ENCODE data around the gene CYP46A1. TPM values are rescaled to one million over a fixed set of nuclear protein-coding genes. Genes with fewer than 3 reads are reported as not detected.

Gene CYP46A1
- total RNA-seq, 1 experiment from 2014 or later: 0.59 TPM

GRCh38 chr14:99675382-99675835 lies 8.7 kb upstream of the CYP46A1 start:
- H4K8ac ChIP-seq (replicated peaks; ENCODE audit: insufficient read length, low read depth, low read length): no peak overlapping the region
- no peaks in the 10 kb centered on the region for H3K27me3 ChIP-seq (ENCODE audit: insufficient read depth, low read length)
- no peaks in the 10 kb centered on the region; the same call in 1 of the 2 replicates for H3K4me1 ChIP-seq (ENCODE audit: insufficient read depth, low read length)
- Mint-ChIP-seq H3K27ac (no peak overlapping the region; a peak in 1 of 7 replicates), H3K4me1 (peaks cover 33 to 34% of the 10 kb centered on the region in 2 experiments), H3K27me3 (ENCODE audit: low read depth) (peaks cover 10% of the 10 kb centered on the region), H3K36me3 (ENCODE audit: insufficient read depth in 1 of 3, low read depth in 3 of 3) (peaks cover 3 to 10% (median 8%) of the 10 kb centered on the region in 3 experiments; a peak in 3 of 7 replicates), H3K9me3 (peaks cover 15 to 23% of the 10 kb centered on the region in 2 experiments), H3K4me3 (no peak overlapping the region)
- no CpG with 5 or more reads among the region's 42 CpGs for WGBS (ENCODE audit: extremely low coverage, insufficient read length, low lambda C conversion rate)
- no peaks in the 10 kb centered on the region for H3K79me2 ChIP-seq (ENCODE audit: insufficient read depth, low read length)
- H3K9me3 ChIP-seq (ENCODE audit: control insufficient read depth, low read depth, low read length): peaks cover 8% of the 10 kb centered on the region
- H4K5ac ChIP-seq (ENCODE audit: insufficient read length, low read depth, low read length): no peak overlapping the region
- H2BK20ac ChIP-seq (ENCODE audit: low read depth, low read length, poor library complexity, severe bottlenecking): no peak overlapping the region
- H2BK12ac ChIP-seq (ENCODE audit: insufficient read length, low read depth, low read length): no peak overlapping the region
- no peak overlapping the region for H3K23ac ChIP-seq (ENCODE audit: insufficient read length, low read depth, low read length)
- no peak for TF ChIP-seq CTCF (conservative IDR thresholded peaks at IDR 0.05)
- no peak overlapping the region for H4K91ac ChIP-seq (ENCODE audit: insufficient read length, low read depth, low read length)
- no peak overlapping the region for H3K18ac ChIP-seq (ENCODE audit: insufficient read length, low read depth, low read length)
- H2BK5ac ChIP-seq (ENCODE audit: insufficient read length, low read length): no peak overlapping the region
- no peak overlapping the region for H3K9ac ChIP-seq (ENCODE audit: extremely low read depth, insufficient read length, low read length)
- no peak overlapping the region for H3K4me2 ChIP-seq (ENCODE audit: insufficient read depth, insufficient read length, low read length)
- no peak overlapping the region for H2AFZ ChIP-seq (ENCODE audit: low read length)
- no peak overlapping the region; the same call in 1 of the 2 replicates for H3K14ac ChIP-seq (ENCODE audit: insufficient read depth, low read length)
- no peak overlapping the region for H3K56ac ChIP-seq (ENCODE audit: insufficient read length, low read depth, low read length)
- H3T11ph ChIP-seq (ENCODE audit: low read length): no peak overlapping the region
- no peak overlapping the region for H3K4ac ChIP-seq (ENCODE audit: low read depth, low read length)
- no peak overlapping the region for H2AK5ac ChIP-seq (ENCODE audit: insufficient read length, low read length)
- H3K27ac ChIP-seq (ENCODE audit: insufficient read length, low read depth, low read length): no peak overlapping the region
- no peak overlapping the region for H2BK120ac ChIP-seq (ENCODE audit: low read depth, low read length, poor library complexity, severe bottlenecking)
- H4K20me1 ChIP-seq (ENCODE audit: control insufficient read depth, insufficient read depth, insufficient read length): no peaks in the 10 kb centered on the region
- no peak for DNase-seq
- H3K79me1 ChIP-seq (ENCODE audit: insufficient read depth, low read depth, low read length, poor library complexity, severe bottlenecking): no peaks in the 10 kb centered on the region
- no peaks in the 10 kb centered on the region for H3K23me2 ChIP-seq (ENCODE audit: insufficient read length, low read depth, low read length, poor library complexity, severe bottlenecking)
- no peak overlapping the region for H2BK15ac ChIP-seq (ENCODE audit: low read depth, low read length)

Measured in H9 (cell line).